Measurements from ENCODE around the gene CCDC152.

DNA sequence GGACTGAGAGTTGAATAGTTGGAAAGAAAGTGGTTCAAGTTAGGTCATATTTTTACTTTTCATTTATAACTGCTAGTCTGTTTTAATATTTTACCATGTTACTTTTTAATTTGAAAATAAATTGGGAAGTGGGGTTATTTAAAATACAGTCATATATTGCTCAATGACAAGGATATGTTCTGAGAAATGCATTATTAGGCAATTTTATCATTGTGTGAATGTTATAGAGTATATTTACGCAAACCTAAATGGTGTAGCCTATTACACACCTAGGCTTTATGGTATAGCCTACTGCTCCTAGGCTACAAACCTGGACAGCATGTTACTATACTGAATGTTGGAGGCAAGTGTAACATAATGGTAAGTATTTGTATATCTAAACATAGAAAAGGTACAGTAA, 5.2 kb downstream of the CCDC152 start:
- TF ChIP-seq, protein P1, sequence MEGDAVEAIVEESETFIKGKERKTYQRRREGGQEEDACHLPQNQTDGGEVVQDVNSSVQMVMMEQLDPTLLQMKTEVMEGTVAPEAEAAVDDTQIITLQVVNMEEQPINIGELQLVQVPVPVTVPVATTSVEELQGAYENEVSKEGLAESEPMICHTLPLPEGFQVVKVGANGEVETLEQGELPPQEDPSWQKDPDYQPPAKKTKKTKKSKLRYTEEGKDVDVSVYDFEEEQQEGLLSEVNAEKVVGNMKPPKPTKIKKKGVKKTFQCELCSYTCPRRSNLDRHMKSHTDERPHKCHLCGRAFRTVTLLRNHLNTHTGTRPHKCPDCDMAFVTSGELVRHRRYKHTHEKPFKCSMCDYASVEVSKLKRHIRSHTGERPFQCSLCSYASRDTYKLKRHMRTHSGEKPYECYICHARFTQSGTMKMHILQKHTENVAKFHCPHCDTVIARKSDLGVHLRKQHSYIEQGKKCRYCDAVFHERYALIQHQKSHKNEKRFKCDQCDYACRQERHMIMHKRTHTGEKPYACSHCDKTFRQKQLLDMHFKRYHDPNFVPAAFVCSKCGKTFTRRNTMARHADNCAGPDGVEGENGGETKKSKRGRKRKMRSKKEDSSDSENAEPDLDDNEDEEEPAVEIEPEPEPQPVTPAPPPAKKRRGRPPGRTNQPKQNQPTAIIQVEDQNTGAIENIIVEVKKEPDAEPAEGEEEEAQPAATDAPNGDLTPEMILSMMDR (conservative IDR thresholded peaks at IDR 0.05 in 1 of 2, IDR thresholded peaks at IDR 0.05 in 1 of 2; ENCODE audit: extremely low read depth in 1 of 2, insufficient read depth in 1 of 2, low read depth in 1 of 2, low read length in 2 of 2): no peak
- no peak for TF ChIP-seq EZH2 (IDR thresholded peaks at IDR 0.05; ENCODE audit: borderline replicate concordance, low read length)
